Brain microvascular endothelial cell (primary cell): ENCODE results near the gene MAD2L1.

ENCODE experiments used
- DNase-seq: peaks from one replicate; pipeline ENCODE4 v3.0.0-alpha.2; 2020
- H3K27ac ChIP-seq: fragments of 250-450 bp; sonication (Bioruptor Pico); 2 replicates; pipeline ENCODE4 v1.5.1; 2020; ENCODE audit warnings: mild to moderate bottlenecking, moderate library complexity
- H3K27me3 ChIP-seq: fragments of 250-450 bp; sonication (Bioruptor Pico); replicated peaks from 2 replicates; pipeline ENCODE4 v1.5.1; 2020; ENCODE audit warnings: mild to moderate bottlenecking
- H3K36me3 ChIP-seq: fragments of 250-450 bp; sonication (Bioruptor Pico); replicated peaks from 2 replicates; pipeline ENCODE4 v1.5.1; 2020; ENCODE audit warnings: mild to moderate bottlenecking
- H3K4me3 ChIP-seq: 2 replicates; pipeline ENCODE4 v1.5.1; 2011; ENCODE audit warnings: low read depth, mild to moderate bottlenecking, control low read depth, low read length, moderate library complexity
- in situ Hi-C: cut with HindIII; loops from 2 replicates; pipeline ENCODE4 v1.10.0; 2017; ENCODE audit warnings: low sequenced_read_pairs, low pct_ligation_motif_present
- TF ChIP-seq, protein P1 (sequence below): IDR thresholded peaks from 2 replicates; pipeline ENCODE4 v1.5.1; 2011; ENCODE audit warnings: low read depth, mild to moderate bottlenecking, moderate library complexity, low read length, control low read depth, inconsistent platforms; ENCODE audit errors: missing control alignments

MAD2L1 gene

DNA sequence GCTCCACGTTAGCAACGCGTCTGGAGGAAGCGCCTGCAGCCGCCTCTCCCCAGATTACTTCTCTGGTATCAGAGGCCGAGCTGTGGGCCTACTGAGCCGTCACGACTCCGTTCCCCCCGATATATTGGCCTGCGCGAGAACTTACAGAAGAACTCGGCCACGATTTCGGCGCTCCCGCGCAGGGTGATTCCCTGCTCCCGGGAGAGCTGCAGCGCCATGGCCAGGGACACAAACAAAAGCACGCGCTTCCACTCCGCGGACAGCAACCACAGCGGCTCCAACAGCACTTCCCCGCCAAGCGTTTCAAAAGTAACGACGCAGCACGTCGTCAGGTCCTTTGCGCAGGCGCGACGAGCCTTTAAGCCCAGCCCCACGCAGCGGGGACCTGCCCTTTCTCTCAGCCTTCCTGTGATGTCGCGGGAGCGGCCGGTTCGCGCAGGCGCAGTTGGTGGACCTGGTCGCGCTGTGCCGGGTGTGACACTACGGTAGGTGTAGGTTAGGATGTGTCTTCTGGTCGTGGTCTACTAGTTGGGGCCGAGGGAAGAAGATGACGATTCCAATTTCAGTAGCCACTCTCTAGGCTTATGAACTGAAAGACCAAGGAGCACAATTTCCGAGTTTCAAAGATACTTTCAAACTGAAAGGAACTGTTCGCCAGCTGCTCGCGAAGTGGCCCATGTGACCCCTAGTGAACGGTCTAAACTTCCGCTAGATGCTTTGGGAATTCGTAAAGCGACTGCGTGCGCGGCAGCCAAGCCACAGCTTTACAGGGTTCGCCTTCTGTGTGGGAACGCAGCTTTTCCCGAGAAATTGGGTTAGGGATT, at the start of gene MAD2L1:
Gene MAD2L1 (minus strand): TSS at position 332 of the 824 bp plus-strand sequence. CDS start 114 bp downstream, at position 218.
- H3K27me3 ChIP-seq, result no peaks in the 10 kb centered on the region
- TF ChIP-seq, protein P1, sequence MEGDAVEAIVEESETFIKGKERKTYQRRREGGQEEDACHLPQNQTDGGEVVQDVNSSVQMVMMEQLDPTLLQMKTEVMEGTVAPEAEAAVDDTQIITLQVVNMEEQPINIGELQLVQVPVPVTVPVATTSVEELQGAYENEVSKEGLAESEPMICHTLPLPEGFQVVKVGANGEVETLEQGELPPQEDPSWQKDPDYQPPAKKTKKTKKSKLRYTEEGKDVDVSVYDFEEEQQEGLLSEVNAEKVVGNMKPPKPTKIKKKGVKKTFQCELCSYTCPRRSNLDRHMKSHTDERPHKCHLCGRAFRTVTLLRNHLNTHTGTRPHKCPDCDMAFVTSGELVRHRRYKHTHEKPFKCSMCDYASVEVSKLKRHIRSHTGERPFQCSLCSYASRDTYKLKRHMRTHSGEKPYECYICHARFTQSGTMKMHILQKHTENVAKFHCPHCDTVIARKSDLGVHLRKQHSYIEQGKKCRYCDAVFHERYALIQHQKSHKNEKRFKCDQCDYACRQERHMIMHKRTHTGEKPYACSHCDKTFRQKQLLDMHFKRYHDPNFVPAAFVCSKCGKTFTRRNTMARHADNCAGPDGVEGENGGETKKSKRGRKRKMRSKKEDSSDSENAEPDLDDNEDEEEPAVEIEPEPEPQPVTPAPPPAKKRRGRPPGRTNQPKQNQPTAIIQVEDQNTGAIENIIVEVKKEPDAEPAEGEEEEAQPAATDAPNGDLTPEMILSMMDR, result no peak
- peak within 1 kb of the TSS; percentile 79 for H3K4me3 ChIP-seq
- peak; percentile 99 for DNase-seq
- in situ Hi-C loops, result no loop called here
- H3K36me3 ChIP-seq, result no peaks in the 10 kb centered on the region
- H3K27ac ChIP-seq, result peak within 1 kb of the TSS; percentile 87

DNA sequence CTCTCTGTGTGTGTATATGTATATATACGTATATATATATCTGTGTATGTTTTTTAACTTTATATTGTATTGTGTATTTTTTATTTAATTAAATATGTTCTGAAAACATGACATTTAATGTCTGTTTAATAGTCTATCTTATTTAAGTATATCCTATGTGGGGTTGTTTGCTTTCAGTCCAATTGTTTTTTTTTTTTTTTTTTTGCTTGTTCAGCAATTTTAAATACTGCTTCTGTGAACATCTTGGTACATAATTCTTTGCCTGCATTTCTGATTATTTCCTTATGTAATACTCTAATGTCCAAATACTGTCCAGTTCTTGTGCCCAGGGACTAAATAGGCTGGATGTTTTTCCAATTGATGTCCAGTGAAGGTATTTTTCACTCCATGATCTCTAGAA, 45.1 kb upstream of the MAD2L1 start:
- no peak overlapping the region for H3K4me3 ChIP-seq
- TF ChIP-seq, protein P1, result no peak
- no peak for DNase-seq
- H3K36me3 ChIP-seq, result no peaks in the 10 kb centered on the region
- H3K27me3 ChIP-seq, result no peaks in the 10 kb centered on the region
- in situ Hi-C loops, result no loop called here
- no peak overlapping the region for H3K27ac ChIP-seq

DNA sequence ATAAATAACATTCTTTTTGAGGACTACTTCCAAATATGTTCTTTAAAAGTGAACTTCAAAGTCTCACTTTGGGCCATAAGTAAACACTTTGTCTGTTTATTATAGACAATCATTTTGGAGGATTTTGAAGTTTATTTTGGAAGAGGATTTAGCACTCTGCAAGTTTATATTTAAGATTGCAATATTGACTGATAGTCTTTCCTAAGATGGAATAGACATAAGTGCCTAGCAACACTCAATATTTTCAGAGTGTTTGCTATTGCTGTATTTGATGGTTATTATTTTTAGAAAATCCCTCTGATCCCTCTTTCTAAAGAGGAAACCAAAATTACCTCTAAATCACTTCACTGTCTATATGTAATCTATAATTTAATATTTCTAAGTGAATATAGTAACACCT, 42.8 kb upstream of the MAD2L1 start:
- Histone ChIP-seq H3K27me3 (no peaks in the 10 kb centered on the region), H3K27ac (no peak overlapping the region), H3K4me3 (no peak overlapping the region), H3K36me3 (no peaks in the 10 kb centered on the region)
- in situ Hi-C loops, result no loop called here
- DNase-seq, result no peak
- TF ChIP-seq, protein P1, result no peak

DNA sequence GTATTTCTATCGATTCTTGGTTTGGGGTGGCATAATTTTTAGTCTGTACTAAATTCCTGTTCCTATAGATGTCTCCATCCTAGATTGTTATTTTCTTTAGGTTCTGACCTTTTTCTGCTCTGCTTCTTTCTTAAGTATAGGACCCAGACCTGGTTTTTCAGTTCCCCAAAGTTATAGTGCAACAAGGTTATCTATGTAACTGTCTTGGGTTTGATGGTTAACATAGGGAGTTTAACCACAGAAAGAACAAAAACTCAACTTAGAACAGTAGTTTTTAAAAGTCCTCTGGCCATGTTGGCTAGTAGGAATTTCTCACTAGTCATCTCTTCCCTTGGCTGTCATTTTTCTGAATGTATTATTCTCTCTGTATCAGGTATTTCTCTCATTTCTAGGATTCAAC, 38.8 kb upstream of the MAD2L1 start:
- TF ChIP-seq, protein P1, result no peak
- H3K27ac ChIP-seq, result no peak overlapping the region
- in situ Hi-C loops, result no loop called here

GRCh38 chr4:120096508-120097297, 30.1 kb upstream of the MAD2L1 start:
- no peak overlapping the region for H3K27ac ChIP-seq
- no peak for DNase-seq
- no peaks in the 10 kb centered on the region for H3K36me3 ChIP-seq
- H3K27me3 ChIP-seq, result no peaks in the 10 kb centered on the region
- no peak overlapping the region for H3K4me3 ChIP-seq
- in situ Hi-C loops, result no loop called here
- TF ChIP-seq, protein P1, result no peak

More for the DNA sequence above, 38.8 kb upstream of the MAD2L1 start:
- Histone ChIP-seq H3K4me3 (no peak overlapping the region), H3K27me3 (no peaks in the 10 kb centered on the region), H3K36me3 (no peaks in the 10 kb centered on the region)
- DNase-seq, result no peak
